ENCODE results near the gene SGIP1. TPM values are rescaled to one million over a fixed set of nuclear protein-coding genes. Genes with fewer than 3 reads are reported as not detected.
A peak's percentile ranks its signal among the peaks of the same experiment; 100 is the strongest.

Gene SGIP1
- total and polyA plus RNA-seq, 8 donors = 0.31 to 2.3 (median 1.1) TPM

GRCh38 chr1:66752671-66753371 is 218.9 kb downstream of the SGIP1 start:
- ATAC-seq (peak in 2 of 4 donors; percentile 34 to 36), FAIRE-seq (no peak), DNase-seq (peak in 1 of 6 donors; percentile 44)
- Histone ChIP-seq H3K27ac (no peak overlapping the region), H3K36me3 (no peaks in the 10 kb centered on the region), H3K9me3 (no peaks in the 10 kb centered on the region), H3K4me3 (peak overlapping the region in 2 of 4 donors; percentile 4 to 36), H3K4me1 (no peaks in the 10 kb centered on the region), H3K27me3 (peaks cover 0 to 27% (median 0%) of the 10 kb centered on the region in 4 donors)
- intact Hi-C loops (cut with DNase I) = no loop called here
- TF ChIP-seq CTCF (IDR thresholded peaks at IDR 0.05) = no peak
- 40 to 44% methylated on average over 18 of the region's 18 CpGs for WGBS, 2 donors

GRCh38 chr1:66757722-66758240 is 223.8 kb downstream of the SGIP1 start:
- ATAC-seq (no peak), DNase-seq (no peak), FAIRE-seq (no peak)
- Histone ChIP-seq H3K4me3 (no peak overlapping the region), H3K9me3 (no peaks in the 10 kb centered on the region), H3K36me3 (no peaks in the 10 kb centered on the region), H3K27me3 (peaks cover 0 to 14% (median 0%) of the 10 kb centered on the region in 4 donors), H3K27ac (no peak overlapping the region), H3K4me1 (no peaks in the 10 kb centered on the region)
- 78 to 87% methylated on average over 6 of the region's 6 CpGs for WGBS, 2 donors
- no peak for TF ChIP-seq CTCF (IDR thresholded peaks at IDR 0.05)
- intact Hi-C loops (cut with DNase I) = no loop called here

- Histone ChIP-seq H3K4me3 (no peak overlapping the region), H3K4me1 (no peaks in the 10 kb centered on the region), H3K27me3 (peaks cover 0 to 9% (median 0%) of the 10 kb centered on the region in 4 donors), H3K9me3 (no peaks in the 10 kb centered on the region), H3K27ac (no peak overlapping the region), H3K36me3 (no peaks in the 10 kb centered on the region)
- ATAC-seq (peak in 2 of 4 donors; percentile 42 to 51), DNase-seq (no peak), FAIRE-seq (no peak)
- TF ChIP-seq CTCF (IDR thresholded peaks at IDR 0.05) = no peak
- intact Hi-C loops (cut with DNase I) = no loop called here
- WGBS, 2 donors = 78 to 85% methylated on average over 1 of the region's 1 CpG
Measured at GRCh38 chr1:66758241-66758755, 224.3 kb downstream of the SGIP1 start.

GRCh38 chr1:66760506-66760905 is 226.6 kb downstream of the SGIP1 start:
- no peaks in the 10 kb centered on the region for H3K4me1 ChIP-seq
- FAIRE-seq (no peak), ATAC-seq (no peak), DNase-seq (no peak)
- H3K9me3 ChIP-seq = no peaks in the 10 kb centered on the region
- no peaks in the 10 kb centered on the region for H3K27me3 ChIP-seq
- no peak for TF ChIP-seq CTCF (IDR thresholded peaks at IDR 0.05)
- WGBS, 2 donors = 83 to 85% methylated on average over 1 of the region's 1 CpG
- no peak overlapping the region for H3K27ac ChIP-seq
- H3K36me3 ChIP-seq = no peaks in the 10 kb centered on the region
- H3K4me3 ChIP-seq = no peak overlapping the region
- intact Hi-C loops (cut with DNase I) = loop anchor here in 1 of 3 donors (10.0 kb wide), 1 partner anchor 384 kb away; no protein-coding TSS in a partner anchor

- H3K27ac ChIP-seq = no peak overlapping the region
- intact Hi-C loops (cut with DNase I) = loop anchor here in 1 of 3 donors (10.0 kb wide), 1 partner anchor 384 kb away; no protein-coding TSS in a partner anchor
- DNase-seq (no peak), FAIRE-seq (no peak), ATAC-seq (no peak)
- no peaks in the 10 kb centered on the region for H3K36me3 ChIP-seq
- H3K4me3 ChIP-seq = no peak overlapping the region
- TF ChIP-seq CTCF (IDR thresholded peaks at IDR 0.05) = no peak
- H3K27me3 ChIP-seq = no peaks in the 10 kb centered on the region
- WGBS, 2 donors = 80 to 87% methylated on average over 2 of the region's 2 CpGs
- no peaks in the 10 kb centered on the region for H3K4me1 ChIP-seq
- H3K9me3 ChIP-seq = no peaks in the 10 kb centered on the region
Measured at GRCh38 chr1:66761221-66761620, 227.3 kb downstream of the SGIP1 start.
